HEK293 (cell line): ENCODE data around the gene CTTN.
A peak's percentile ranks its signal among the peaks of the same experiment; 100 is the strongest.

Source experiments
- CTCF ChIA-PET: fragments of 350-600 bp; formaldehyde crosslinking; extraction: SDS; loops from one replicate; lab custom pipeline; 2021; ENCODE audit warnings: antibody characterized with exemption; lab: Yijun Ruan, JAX
- POLR2A ChIA-PET: fragments of 300-600 bp; formaldehyde crosslinking; extraction: SDS; loops from one replicate; lab custom pipeline; 2020; ENCODE audit warnings: antibody characterized with exemption, inconsistent platforms; lab: Yijun Ruan, JAX
- H3K27ac ChIP-seq: fragments of 200-500 bp; sonication (Bioruptor generic); 2 replicates; pipeline ENCODE4 v1.5.1; 2014; ENCODE audit warnings: low read depth, low read length, control low read depth, inconsistent platforms; ENCODE audit errors: extremely low read depth
- H3K36me3 ChIP-seq, 2 experiments: fragments of 200-500 bp in 1 of 2; sonication (Bioruptor generic) in 1 of 2; 1 replicate in 1 of 2; 2 replicates in 1 of 2; pipeline ENCODE4 v1.5.1; 2014 to 2017; ENCODE audit warnings: inconsistent platforms in 2 of 2, low read length in 2 of 2; ENCODE audit not compliant: control insufficient read depth in 2 of 2, insufficient read depth in 1 of 2
- H3K4me1 ChIP-seq: fragments of 200-500 bp; sonication (Bioruptor generic); 2 replicates; pipeline ENCODE4 v1.5.1; 2014; ENCODE audit warnings: mild to moderate bottlenecking, low read length, inconsistent platforms; ENCODE audit not compliant: control insufficient read depth, insufficient read depth
- H3K4me3 ChIP-seq: 2 replicates; pipeline ENCODE4 v1.5.1; 2011; ENCODE audit warnings: low read depth, mild to moderate bottlenecking, control low read depth, low read length, moderate library complexity
- H3K9me3 ChIP-seq: fragments of 200-500 bp; sonication (Bioruptor generic); 2 replicates; pipeline ENCODE4 v1.5.1; 2014; ENCODE audit warnings: low read depth, low read length, inconsistent platforms; ENCODE audit not compliant: control insufficient read depth, insufficient read depth
- BCL11A ChIP-seq: fragments of 450-650 bp; formaldehyde crosslinking; IDR thresholded peaks from 2 replicates; pipeline ENCODE4 v1.5.1; 2016; ENCODE audit warnings: low read depth, missing biosample characterization, missing genetic modification characterization
- CTCF ChIP-seq: fragments of 450-650 bp; formaldehyde crosslinking; IDR thresholded peaks from 2 replicates; pipeline ENCODE4 v1.5.1; 2016; ENCODE audit warnings: missing biosample characterization, missing genetic modification characterization
- GLI2 ChIP-seq: fragments of 450-650 bp; formaldehyde crosslinking; IDR thresholded peaks from 2 replicates; pipeline ENCODE4; 2017; ENCODE audit warnings: missing biosample characterization, missing genetic modification characterization, low read depth, borderline replicate concordance
- KLF10 ChIP-seq: fragments of 450-650 bp; IDR thresholded peaks from 2 replicates; pipeline ENCODE4 v1.5.1; 2018; ENCODE audit warnings: missing biosample characterization, mild to moderate bottlenecking, missing genetic modification characterization
- SP2 ChIP-seq: fragments of 450-650 bp; formaldehyde crosslinking; IDR thresholded peaks from 2 replicates; pipeline ENCODE4 v1.5.1; 2016; ENCODE audit warnings: missing biosample characterization, missing genetic modification characterization
- ZBTB48 ChIP-seq: fragments of 450-650 bp; formaldehyde crosslinking; IDR thresholded peaks from 2 replicates; pipeline ENCODE4 v1.5.1; 2016; ENCODE audit warnings: missing biosample characterization, missing genetic modification characterization
- ZNF112 ChIP-seq: fragments of 450-650 bp; formaldehyde crosslinking; IDR thresholded peaks from 2 replicates; pipeline ENCODE4 v1.5.0; 2017; ENCODE audit warnings: missing biosample characterization, missing genetic modification characterization
- ZNF341 ChIP-seq: fragments of 450-650 bp; formaldehyde crosslinking; IDR thresholded peaks from 2 replicates; pipeline ENCODE4; 2016; ENCODE audit warnings: low read depth, missing biosample characterization, missing genetic modification characterization
- ZNF518A ChIP-seq: fragments of 450-650 bp; formaldehyde crosslinking; conservative IDR thresholded peaks from 2 replicates; pipeline ENCODE4 v1.5.1; 2016; ENCODE audit warnings: low read depth, missing biosample characterization, missing genetic modification characterization
- ZNF544 ChIP-seq: fragments of 450-650 bp; formaldehyde crosslinking; IDR thresholded peaks from 2 replicates; pipeline ENCODE4 v1.5.0; 2017; ENCODE audit warnings: missing biosample characterization, missing genetic modification characterization
- ZNF548 ChIP-seq: fragments of 450-650 bp; formaldehyde crosslinking; IDR thresholded peaks from 2 replicates; pipeline ENCODE4 v1.5.1; 2016; ENCODE audit warnings: missing biosample characterization, missing genetic modification characterization
- ZNF580 ChIP-seq: fragments of 450-650 bp; formaldehyde crosslinking; IDR thresholded peaks from 2 replicates; pipeline ENCODE4 v1.5.1; 2016; ENCODE audit warnings: missing biosample characterization, missing genetic modification characterization
- ZNF624 ChIP-seq: fragments of 450-650 bp; formaldehyde crosslinking; IDR thresholded peaks from 2 replicates; pipeline ENCODE4 v1.5.1; 2017; ENCODE audit warnings: missing biosample characterization, missing genetic modification characterization
- ZNF660 ChIP-seq: fragments of 450-650 bp; IDR thresholded peaks from 2 replicates; pipeline ENCODE4 v1.5.1; 2018; ENCODE audit warnings: missing biosample characterization, mild to moderate bottlenecking, missing genetic modification characterization
- ZNF792 ChIP-seq: fragments of 450-650 bp; formaldehyde crosslinking; IDR thresholded peaks from 2 replicates; pipeline ENCODE4 v1.5.1; 2016; ENCODE audit warnings: missing biosample characterization, missing genetic modification characterization
- ZSCAN16 ChIP-seq: fragments of 450-650 bp; formaldehyde crosslinking; IDR thresholded peaks from 2 replicates; pipeline ENCODE4 v1.5.1; 2016; ENCODE audit warnings: missing biosample characterization, missing genetic modification characterization
- ZSCAN4 ChIP-seq: fragments of 450-650 bp; formaldehyde crosslinking; IDR thresholded peaks from 2 replicates; pipeline ENCODE4 v1.5.1; 2017; ENCODE audit warnings: missing biosample characterization, missing genetic modification characterization

Gene CTTN

GRCh38 chr11:70381350-70381749, 17.0 kb upstream of the CTTN start:
- ChIA-PET CTCF (no interaction called here), POLR2A (no interaction called here)
- no peaks in the 10 kb centered on the region for H3K9me3 ChIP-seq
- H3K4me3 ChIP-seq = no peak overlapping the region
- H3K36me3 ChIP-seq = peaks cover 6 to 88% of the 10 kb centered on the region in 2 experiments; a peak in 2 of 3 replicates
- H3K4me1 ChIP-seq = no peaks in the 10 kb centered on the region
- no peak overlapping the region for H3K27ac ChIP-seq
- TF ChIP-seq ZNF660 (tag by site-specific recombination) = no peak
- no peak for TF ChIP-seq ZNF112
- TF ChIP-seq KLF10 (tag by site-specific recombination) = no peak
- no peak for TF ChIP-seq ZNF624 (tag by site-specific recombination)
- TF ChIP-seq ZNF580 (tag by site-specific recombination) = no peak
- TF ChIP-seq ZNF548 (tag by site-specific recombination) = no peak
- no peak for TF ChIP-seq GLI2 (tag by site-specific recombination)

GRCh38 chr11:70381872-70382861, 16.2 kb upstream of the CTTN start:
- CTCF ChIA-PET = no interaction called here
- no peaks in the 10 kb centered on the region for H3K4me1 ChIP-seq
- no peak for TF ChIP-seq ZNF544
- 0 out of 2 replicates have a peak, but pooled peaks have one; percentile 22 for TF ChIP-seq CTCF
- H3K4me3 ChIP-seq = no peak overlapping the region
- no peak overlapping the region for H3K27ac ChIP-seq
- peaks cover 6 to 80% of the 10 kb centered on the region in 2 experiments; a peak in 2 of 3 replicates for H3K36me3 ChIP-seq
- no peaks in the 10 kb centered on the region for H3K9me3 ChIP-seq
- POLR2A ChIA-PET = no interaction called here

- no peaks in the 10 kb centered on the region for H3K4me1 ChIP-seq
- POLR2A ChIA-PET = no interaction called here
- CTCF ChIA-PET = interaction anchor here (1.2 kb wide), 1 partner anchor 22 kb away, joined by 3 read pairs; no protein-coding TSS in a partner anchor
- H3K36me3 ChIP-seq = peaks cover 5 to 63% of the 10 kb centered on the region in 2 experiments; a peak in 2 of 3 replicates
- no peak overlapping the region for H3K27ac ChIP-seq
- no peak overlapping the region for H3K4me3 ChIP-seq
- H3K9me3 ChIP-seq = no peaks in the 10 kb centered on the region
- TF ChIP-seq ZNF792 (tag by site-specific recombination) (no peak), ZSCAN16 (no peak), ZNF341 (tag by site-specific recombination) (no peak), ZBTB48 (no peak), ZNF518A (tag by site-specific recombination) (no peak), SP2 (tag by site-specific recombination) (no peak), BCL11A (tag by site-specific recombination) (no peak), ZSCAN4 (no peak)
Observed at GRCh38 chr11:70383664-70384565, 14.4 kb upstream of the CTTN start.
